IMR-90 (cell line): ENCODE results near the gene PAPPA. TPM values are rescaled to one million over a fixed set of nuclear protein-coding genes. Genes with fewer than 3 reads are reported as not detected.

Experiments used
- CHD1 ChIP-seq: IDR thresholded peaks from 2 replicates; pipeline ENCODE4 v1.6.1; 2012; ENCODE audit warnings: low read depth, low read length, improper control_type of control experiment
- MAFK ChIP-seq: IDR thresholded peaks from 2 replicates; pipeline ENCODE4 v1.6.1; 2012; ENCODE audit warnings: low read depth, low read length, improper control_type of control experiment
- NFE2L2 ChIP-seq: fragments of 150-350 bp; IDR thresholded peaks from 2 replicates; pipeline ENCODE4 v1.6.1; 2016; ENCODE audit warnings: low read depth, mild to moderate bottlenecking, low read length
- RCOR1 ChIP-seq: IDR thresholded peaks from 2 replicates; pipeline ENCODE4 v1.6.1; 2012; ENCODE audit warnings: mild to moderate bottlenecking, low read length, improper control_type of control experiment; ENCODE audit not compliant: insufficient replicate concordance
- polyA plus RNA-seq, 3 experiments: library from polyadenylated mRNA; depleted of rRNA; stranded (reverse); fragments of >200 nt; gene quantifications; 2 replicates each; pipeline ENCODE4 v1.2.3, GENCODE V29; 2012; ENCODE audit warnings: low replicate concordance in 1 of 3
- total RNA-seq: library from RNA; depleted of rRNA; stranded (reverse); fragments of >200 nt; gene quantifications from 2 replicates; pipeline ENCODE4 v1.2.3, GENCODE V29; 2012
- TF ChIP-seq, protein P1 (sequence below): conservative IDR thresholded peaks from 2 replicates; pipeline ENCODE4 v1.5.1; 2012; ENCODE audit warnings: mild to moderate bottlenecking, low read depth, low read length, improper control_type of control experiment

PAPPA gene
- total and polyA plus RNA-seq, 2 of the 4 experiments (the other 2 are of a cell fraction): 8.3 to 12.4 TPM

GRCh38 chr9:116191576-116192415 is 38.2 kb downstream of the PAPPA start (continued):
- TF ChIP-seq, protein P1, sequence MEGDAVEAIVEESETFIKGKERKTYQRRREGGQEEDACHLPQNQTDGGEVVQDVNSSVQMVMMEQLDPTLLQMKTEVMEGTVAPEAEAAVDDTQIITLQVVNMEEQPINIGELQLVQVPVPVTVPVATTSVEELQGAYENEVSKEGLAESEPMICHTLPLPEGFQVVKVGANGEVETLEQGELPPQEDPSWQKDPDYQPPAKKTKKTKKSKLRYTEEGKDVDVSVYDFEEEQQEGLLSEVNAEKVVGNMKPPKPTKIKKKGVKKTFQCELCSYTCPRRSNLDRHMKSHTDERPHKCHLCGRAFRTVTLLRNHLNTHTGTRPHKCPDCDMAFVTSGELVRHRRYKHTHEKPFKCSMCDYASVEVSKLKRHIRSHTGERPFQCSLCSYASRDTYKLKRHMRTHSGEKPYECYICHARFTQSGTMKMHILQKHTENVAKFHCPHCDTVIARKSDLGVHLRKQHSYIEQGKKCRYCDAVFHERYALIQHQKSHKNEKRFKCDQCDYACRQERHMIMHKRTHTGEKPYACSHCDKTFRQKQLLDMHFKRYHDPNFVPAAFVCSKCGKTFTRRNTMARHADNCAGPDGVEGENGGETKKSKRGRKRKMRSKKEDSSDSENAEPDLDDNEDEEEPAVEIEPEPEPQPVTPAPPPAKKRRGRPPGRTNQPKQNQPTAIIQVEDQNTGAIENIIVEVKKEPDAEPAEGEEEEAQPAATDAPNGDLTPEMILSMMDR: no peak
- TF ChIP-seq RCOR1 (no peak), MAFK (no peak), CHD1 (no peak), NFE2L2 (no peak)
